Fibroblast of lung (primary cell): Measurements from ENCODE around the gene CHMP2A. TPM values are rescaled to one million over a fixed set of nuclear protein-coding genes. Genes with fewer than 3 reads are reported as not detected.

Experiments used
- DNase-seq, 2 donors: peaks; one replicate each; pipeline versions ENCODE4 v3.0.0 to v3.0.0-alpha.2; 2010; ENCODE audit warnings: low read depth in 2 of 2
- H2AFZ ChIP-seq: 2 replicates; pipeline ENCODE4 v1.5.1; 2012; ENCODE audit warnings: low read length, control low read depth, inconsistent platforms
- H3K27ac ChIP-seq: 2 replicates; pipeline ENCODE4 v1.5.1; 2011; ENCODE audit warnings: low read length, control low read depth; ENCODE audit not compliant: insufficient read depth
- H3K27me3 ChIP-seq: 2 replicates; pipeline ENCODE4 v1.5.1; 2011; ENCODE audit warnings: mild to moderate bottlenecking, low read length; ENCODE audit not compliant: control insufficient read depth, insufficient read depth
- H3K36me3 ChIP-seq: 2 replicates; pipeline ENCODE4 v1.5.1; 2011; ENCODE audit warnings: low read length; ENCODE audit not compliant: control insufficient read depth, insufficient read depth
- H3K4me1 ChIP-seq: 2 replicates; pipeline ENCODE4 v1.5.1; 2011; ENCODE audit warnings: low read length; ENCODE audit not compliant: control insufficient read depth, insufficient read depth; ENCODE audit errors: extremely low read depth
- H3K4me2 ChIP-seq: 2 replicates; pipeline ENCODE4 v1.5.1; 2011; ENCODE audit warnings: low read length, control low read depth; ENCODE audit not compliant: insufficient read depth; ENCODE audit errors: extremely low read depth
- H3K4me3 ChIP-seq, 4 experiments: fragments of 200-600 bp in 1 of 4; sonication (generic) in 1 of 4; replicated peaks in 1 of 4; 2 replicates each; pipeline ENCODE4 v1.5.1; 2011 to 2016; ENCODE audit warnings: low read length in 4 of 4, low read depth in 3 of 4, mild to moderate bottlenecking in 3 of 4, control low read depth in 2 of 4, inconsistent platforms in 1 of 4, mixed read lengths in 1 of 4; ENCODE audit not compliant: insufficient read depth in 1 of 4; ENCODE audit errors: control extremely low read depth in 1 of 4
- H3K79me2 ChIP-seq: 2 replicates; pipeline ENCODE4 v1.5.1; 2012; ENCODE audit warnings: mild to moderate bottlenecking, low read length, inconsistent platforms; ENCODE audit not compliant: control insufficient read depth, insufficient read depth
- H3K9ac ChIP-seq: 2 replicates; pipeline ENCODE4 v1.5.1; 2011; ENCODE audit warnings: mild to moderate bottlenecking, low read length, control low read depth; ENCODE audit not compliant: insufficient read depth
- H3K9me3 ChIP-seq: 2 replicates; pipeline ENCODE4 v1.5.1; 2012; ENCODE audit warnings: low read depth, low read length; ENCODE audit not compliant: control insufficient read depth, insufficient read depth
- H4K20me1 ChIP-seq: 2 replicates; pipeline ENCODE4 v1.5.1; 2011; ENCODE audit warnings: low read length; ENCODE audit not compliant: control insufficient read depth, insufficient read depth; ENCODE audit errors: extremely low read depth
- CTCF ChIP-seq, 2 donors: IDR thresholded peaks in 1 of 2; conservative IDR thresholded peaks in 1 of 2; 1 replicate in 1 of 2; 2 replicates in 1 of 2; pipeline ENCODE4 v1.5.1; 2011 to 2012; ENCODE audit warnings: low read length in 2 of 2, control low read depth in 1 of 2, inconsistent platforms in 1 of 2, low read depth in 1 of 2, mild to moderate bottlenecking in 1 of 2
- EZH2 ChIP-seq: IDR thresholded peaks from 2 replicates; pipeline ENCODE4 v1.5.1; 2012; ENCODE audit warnings: low read length, control low read depth, mild to moderate bottlenecking; ENCODE audit errors: missing control alignments
- polyA plus RNA-seq, 2 donors: library from polyadenylated mRNA; depleted of rRNA in 1 of 2; stranded (reverse) in 1 of 2; unstranded in 1 of 2; fragments of >200 nt; gene quantifications; 2 replicates each; pipeline ENCODE4 v1.2.1, GENCODE V29; 2011 to 2012; ENCODE audit warnings: missing spikeins in 1 of 2
- total RNA-seq: library from RNA; depleted of rRNA; stranded (reverse); fragments of >200 nt; gene quantifications from 2 replicates; pipeline ENCODE4 v1.2.1, GENCODE V29; 2014

CHMP2A gene
- total and polyA plus RNA-seq, 2 donors (not counting 1 experiment from before 2014, with no cell fraction given): 146 to 215 TPM

GRCh38 chr19:58531034-58531840 is 23.7 kb downstream of the CHMP2A start:
- Histone ChIP-seq H3K27ac (no peak overlapping the region), H3K79me2 (no peaks in the 10 kb centered on the region), H3K27me3 (peaks cover 23% of the 10 kb centered on the region), H3K9ac (no peak overlapping the region), H3K4me1 (no peaks in the 10 kb centered on the region), H3K9me3 (no peaks in the 10 kb centered on the region), H3K36me3 (no peaks in the 10 kb centered on the region), H4K20me1 (no peaks in the 10 kb centered on the region), H3K4me3 (no peak overlapping the region), H3K4me2 (no peak overlapping the region), H2AFZ (no peak overlapping the region)
- DNase-seq: no peak
- no peak for TF ChIP-seq EZH2
- TF ChIP-seq CTCF (conservative IDR thresholded peaks at IDR 0.05 in 1 of 2, IDR thresholded peaks at IDR 0.05 in 1 of 2; ENCODE audit: low read depth in 1 of 2, low read length in 2 of 2): no peak

GRCh38 chr19:58529405-58529804 is 25.5 kb downstream of the CHMP2A start:
- H2AFZ ChIP-seq: no peak overlapping the region
- no peak overlapping the region for H3K4me3 ChIP-seq
- no peak overlapping the region for H3K4me2 ChIP-seq
- H3K27ac ChIP-seq: no peak overlapping the region
- H4K20me1 ChIP-seq: no peaks in the 10 kb centered on the region
- no peak for DNase-seq
- no peaks in the 10 kb centered on the region for H3K9me3 ChIP-seq
- no peaks in the 10 kb centered on the region for H3K4me1 ChIP-seq
- no peaks in the 10 kb centered on the region for H3K36me3 ChIP-seq
- no peaks in the 10 kb centered on the region for H3K79me2 ChIP-seq
- H3K9ac ChIP-seq: no peak overlapping the region
- peaks cover 23% of the 10 kb centered on the region for H3K27me3 ChIP-seq
- no peak for TF ChIP-seq EZH2
- no peak for TF ChIP-seq CTCF (conservative IDR thresholded peaks at IDR 0.05 in 1 of 2, IDR thresholded peaks at IDR 0.05 in 1 of 2; ENCODE audit: low read depth in 1 of 2, low read length in 2 of 2)

- Histone ChIP-seq H3K4me3 (no peak overlapping the region), H3K36me3 (no peaks in the 10 kb centered on the region), H2AFZ (no peak overlapping the region), H3K79me2 (peaks cover 14% of the 10 kb centered on the region), H3K9me3 (no peaks in the 10 kb centered on the region), H3K27ac (no peak overlapping the region), H3K4me1 (peaks cover 9% of the 10 kb centered on the region), H3K27me3 (no peaks in the 10 kb centered on the region), H4K20me1 (no peaks in the 10 kb centered on the region), H3K4me2 (no peak overlapping the region), H3K9ac (no peak overlapping the region)
- TF ChIP-seq EZH2 (no peak), CTCF (conservative IDR thresholded peaks at IDR 0.05 in 1 of 2, IDR thresholded peaks at IDR 0.05 in 1 of 2; ENCODE audit: low read depth in 1 of 2, low read length in 2 of 2) (no peak)
- no peak for DNase-seq
These were observed 32.2 kb downstream of the CHMP2A start for GRCh38 chr19:58522709-58523108.
